Activated CD8-positive, alpha-beta memory T cell treated with anti-CD3 and anti-CD28 coated beads for 36 hours (primary cell): Measurements from ENCODE around the gene TOMM40. TPM values are rescaled to one million over a fixed set of nuclear protein-coding genes. Genes with fewer than 3 reads are reported as not detected.
"Not testable (repeated sequence)": the region's sequence is repeated elsewhere in the genome, so short reads cannot be mapped to it uniquely, and the experiment has no call there.

Experiments used
- CTCF ChIA-PET: fragments of 350-600 bp; sonication (Branson Sonifier 250); formaldehyde crosslinking; loops from one replicate; lab custom pipeline; 2021; ENCODE audit warnings: antibody characterized with exemption; lab: Charles Lee
- POLR2A ChIA-PET: fragments of 350-600 bp; sonication (Branson Sonifier 250); formaldehyde crosslinking; loops from one replicate; lab custom pipeline; 2021; ENCODE audit warnings: antibody characterized with exemption; lab: Charles Lee
- total RNA-seq, 2 experiments: library from RNA; stranded (reverse); gene quantifications; one replicate each; pipeline ENCODE4 v1.2.3, GENCODE V29; 2021

The TOMM40 gene
- 100 to 1,000 TPM; 215 to 223 TPM for total RNA-seq

GRCh38 chr19:44891016-44891882, at the start of gene TOMM40:
TSS of gene TOMM40 (plus strand) at chr19:44891254. CDS start at chr19:44891416, 162 bp downstream.
- POLR2A ChIA-PET: interaction anchor here (1.4 kb wide), 1 partner anchor 22 kb away, joined by 6 read pairs; no protein-coding TSS in a partner anchor
- CTCF ChIA-PET: interaction anchor here (1.3 to 1.9 kb wide), 3 partner anchors 12 to 63 kb away, joined by 3 to 6 read pairs (median 6); partner anchors contain the start of gene APOE

GRCh38 chr19:44845286-44845611, 45.8 kb upstream of the TOMM40 start:
- CTCF ChIA-PET: interaction anchor here (1.0 kb wide), 1 partner anchor 60 kb away, joined by 3 read pairs; no protein-coding TSS in a partner anchor
- POLR2A ChIA-PET: interaction anchor here (0.7 kb wide), 1 partner anchor 61 kb away, joined by 3 read pairs; no protein-coding TSS in a partner anchor

GRCh38 chr19:44845612-44846454, 45.2 kb upstream of the TOMM40 start, which contains the start of gene NECTIN2:
TSS of gene NECTIN2 (plus strand) at chr19:44846297. CDS start at chr19:44846526, 229 bp downstream.
- CTCF ChIA-PET: interaction anchor here (0.6 to 1.0 kb wide), 2 partner anchors 61 to 124 kb away, joined by 3 read pairs; no protein-coding TSS in a partner anchor
- POLR2A ChIA-PET: interaction anchor here (0.7 kb wide), 1 partner anchor 61 kb away, joined by 3 read pairs; no protein-coding TSS in a partner anchor

DNA sequence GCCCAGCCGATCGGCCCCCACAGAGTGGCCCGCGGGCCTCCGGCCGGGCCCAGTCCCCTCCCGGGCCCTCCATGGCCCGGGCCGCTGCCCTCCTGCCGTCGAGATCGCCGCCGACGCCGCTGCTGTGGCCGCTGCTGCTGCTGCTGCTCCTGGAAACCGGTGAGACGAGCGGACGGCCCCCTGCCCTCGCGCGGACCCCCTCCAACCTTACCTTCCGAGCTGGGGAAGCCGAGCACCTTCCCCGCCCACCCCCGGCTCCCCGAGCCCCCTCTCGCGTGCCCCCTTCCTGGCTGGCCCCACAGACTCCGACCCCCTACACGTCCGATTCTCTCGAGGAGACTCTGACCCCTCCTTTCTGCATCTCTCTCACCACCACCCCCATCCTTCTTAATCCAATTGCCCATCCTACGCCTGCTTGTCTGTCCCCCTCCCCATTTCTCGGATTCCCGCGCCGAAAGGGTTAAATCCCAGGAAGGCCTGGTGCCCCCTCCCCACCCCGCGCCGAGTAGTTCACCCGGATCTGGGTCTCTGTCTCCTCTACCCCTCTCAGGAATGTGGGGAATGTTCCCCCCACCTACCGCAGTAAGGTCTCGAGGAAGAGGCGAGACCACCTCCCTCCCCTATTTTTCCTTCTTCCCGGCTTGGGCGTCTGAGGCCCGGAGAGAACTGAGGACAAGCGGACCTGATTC, 44.5 kb upstream of the TOMM40 start:
- ChIA-PET POLR2A (no interaction called here), CTCF (interaction anchor here (1.0 kb wide), 1 partner anchor 62 kb away, joined by 3 read pairs; no protein-coding TSS in a partner anchor)

- ChIA-PET POLR2A (no interaction called here), CTCF (interaction anchor here (2.4 kb wide), 1 partner anchor 63 kb away, joined by 8 read pairs; no protein-coding TSS in a partner anchor)
These were observed 43.7 kb upstream of the TOMM40 start for GRCh38 chr19:44847144-44848035.

DNA sequence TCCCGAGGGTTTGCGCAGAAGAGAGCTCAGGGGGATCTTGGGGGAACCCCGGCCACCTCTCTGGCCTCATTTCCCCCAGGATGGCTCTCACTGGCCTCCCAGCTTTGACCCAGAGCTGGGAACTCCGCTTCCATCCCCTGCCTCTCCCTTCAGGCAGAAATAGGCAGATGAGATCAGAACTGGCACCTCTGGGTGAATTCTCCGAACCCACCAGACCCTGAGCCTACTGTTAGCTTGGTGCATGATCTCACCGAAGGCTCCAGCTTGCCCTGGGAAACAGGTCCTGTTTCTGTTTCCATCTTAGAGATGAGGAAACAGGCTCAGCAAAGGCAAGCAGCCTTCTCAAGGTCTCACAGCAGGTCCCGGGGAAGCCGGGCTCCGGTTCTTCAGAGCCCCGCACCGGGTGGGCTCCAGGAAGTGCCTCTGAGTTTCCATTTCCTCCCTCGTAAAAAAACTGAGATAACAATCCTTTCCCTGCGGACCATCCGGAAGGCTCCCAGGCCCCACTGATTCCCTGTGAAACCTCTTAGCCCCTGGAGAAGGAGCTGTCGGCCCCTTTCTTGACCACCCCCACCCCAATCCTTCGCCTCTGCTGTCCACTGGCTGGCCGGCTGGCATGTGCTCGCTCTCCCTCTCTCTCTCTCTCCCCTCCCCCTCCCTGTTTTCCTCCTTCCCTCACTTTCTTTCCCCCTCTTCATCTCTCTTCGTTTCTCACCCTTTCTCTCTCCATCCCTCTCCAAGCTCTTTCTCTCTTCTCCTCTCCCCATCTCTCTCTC, 42.8 kb upstream of the TOMM40 start:
- CTCF ChIA-PET: interaction anchor here (0.6 to 2.4 kb wide), 5 partner anchors 64 to 211 kb away, joined by 3 to 8 read pairs (median 4); no protein-coding TSS in a partner anchor
- POLR2A ChIA-PET: no interaction called here

GRCh38 chr19:44848812-44849447, 42.1 kb upstream of the TOMM40 start:
- CTCF ChIA-PET: interaction anchor here (0.6 to 2.4 kb wide), 5 partner anchors 65 to 212 kb away, joined by 3 to 8 read pairs (median 4); no protein-coding TSS in a partner anchor
- POLR2A ChIA-PET: no interaction called here

- POLR2A ChIA-PET: no interaction called here
- CTCF ChIA-PET: no interaction called here
These were observed 40.4 kb upstream of the TOMM40 start for GRCh38 chr19:44850641-44851109.

- CTCF ChIA-PET: no interaction called here
These were observed 39.6 kb upstream of the TOMM40 start for GRCh38 chr19:44851427-44851826.

GRCh38 chr19:44855606-44856005, 35.4 kb upstream of the TOMM40 start:
- POLR2A ChIA-PET: no interaction called here
- CTCF ChIA-PET: no interaction called here

More at GRCh38 chr19:44851427-44851826, 39.6 kb upstream of the TOMM40 start:
- POLR2A ChIA-PET: no interaction called here

- CTCF ChIA-PET: no interaction called here
- POLR2A ChIA-PET: interaction anchor here (0.6 kb wide), 1 partner anchor 115 kb away, joined by 4 read pairs; no protein-coding TSS in a partner anchor
These were observed 34.5 kb upstream of the TOMM40 start for GRCh38 chr19:44856421-44857083.

- POLR2A ChIA-PET: no interaction called here
- CTCF ChIA-PET: interaction anchor here (0.6 kb wide), 1 partner anchor 59 kb away, joined by 6 read pairs; no protein-coding TSS in a partner anchor
These were observed 33.2 kb upstream of the TOMM40 start for GRCh38 chr19:44857837-44858236.

- POLR2A ChIA-PET, CTCF ChIA-PET: not testable (repeated sequence)
These were observed 29.5 kb upstream of the TOMM40 start for GRCh38 chr19:44861576-44861975.

- POLR2A ChIA-PET: no interaction called here
- CTCF ChIA-PET: no interaction called here
These were observed 27.1 kb upstream of the TOMM40 start for GRCh38 chr19:44863990-44864389.

DNA sequence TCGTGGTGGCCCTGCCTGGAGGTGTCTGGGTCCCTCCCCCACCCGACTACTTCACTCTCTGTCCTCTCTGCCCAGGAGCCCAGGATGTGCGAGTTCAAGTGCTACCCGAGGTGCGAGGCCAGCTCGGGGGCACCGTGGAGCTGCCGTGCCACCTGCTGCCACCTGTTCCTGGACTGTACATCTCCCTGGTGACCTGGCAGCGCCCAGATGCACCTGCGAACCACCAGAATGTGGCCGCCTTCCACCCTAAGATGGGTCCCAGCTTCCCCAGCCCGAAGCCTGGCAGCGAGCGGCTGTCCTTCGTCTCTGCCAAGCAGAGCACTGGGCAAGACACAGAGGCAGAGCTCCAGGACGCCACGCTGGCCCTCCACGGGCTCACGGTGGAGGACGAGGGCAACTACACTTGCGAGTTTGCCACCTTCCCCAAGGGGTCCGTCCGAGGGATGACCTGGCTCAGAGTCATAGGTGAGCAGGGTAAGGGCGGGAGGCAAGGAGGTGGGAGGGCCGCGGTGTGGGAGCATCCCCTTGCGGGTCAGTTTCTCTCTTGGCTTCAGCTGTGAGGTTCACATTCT, 25.8 kb upstream of the TOMM40 start:
- CTCF ChIA-PET: no interaction called here
- POLR2A ChIA-PET: no interaction called here
